HG03060 (cell line): ENCODE data around the gene MAST3.

Source experiments
- ATAC-seq: cut with Tn5 transposase; IDR thresholded peaks from one replicate; pipeline ENCODE4 v1.9.1; 2021; ENCODE audit warnings: low read depth, moderate number of reproducible peaks; ENCODE audit not compliant: unreplicated experiment

Gene MAST3

DNA sequence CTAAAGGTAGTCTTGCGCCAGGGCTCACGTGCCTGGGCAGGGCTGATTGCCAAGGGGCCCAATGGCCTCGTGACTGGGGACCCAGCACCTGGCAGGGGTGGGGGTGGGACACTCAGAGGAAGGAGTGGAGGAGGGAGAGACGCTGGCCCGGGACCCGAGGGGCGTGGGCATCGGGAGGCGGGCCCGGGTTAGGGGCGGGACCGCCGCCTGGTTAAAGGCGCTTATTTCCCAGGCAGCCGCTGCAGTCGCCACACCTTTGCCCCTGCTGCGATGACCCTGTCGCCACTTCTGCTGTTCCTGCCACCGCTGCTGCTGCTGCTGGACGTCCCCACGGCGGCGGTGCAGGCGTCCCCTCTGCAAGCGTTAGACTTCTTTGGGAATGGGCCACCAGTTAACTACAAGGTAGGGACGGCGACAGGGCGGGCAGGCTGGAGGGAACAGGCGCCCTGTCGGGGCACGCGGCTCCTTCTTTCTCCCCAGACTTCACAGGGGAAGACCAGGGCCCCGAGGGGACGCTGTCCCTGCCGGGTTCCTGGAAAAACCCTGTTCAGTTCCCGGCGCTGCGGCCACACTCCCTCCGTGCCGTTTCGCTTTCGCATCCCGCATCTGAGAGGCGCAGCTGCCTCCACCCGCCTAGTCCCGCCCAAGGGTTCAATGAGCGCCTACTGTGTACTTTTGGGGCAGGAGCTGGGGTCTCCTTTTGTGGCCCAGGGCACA is 76.2 kb downstream of the MAST3 start, which contains the start of gene IFI30:
TSS of gene IFI30 (plus strand) at position 242 of the 717 bp plus-strand sequence. CDS start at position 271, 29 bp downstream.
- ATAC-seq, result peak; percentile 29

DNA sequence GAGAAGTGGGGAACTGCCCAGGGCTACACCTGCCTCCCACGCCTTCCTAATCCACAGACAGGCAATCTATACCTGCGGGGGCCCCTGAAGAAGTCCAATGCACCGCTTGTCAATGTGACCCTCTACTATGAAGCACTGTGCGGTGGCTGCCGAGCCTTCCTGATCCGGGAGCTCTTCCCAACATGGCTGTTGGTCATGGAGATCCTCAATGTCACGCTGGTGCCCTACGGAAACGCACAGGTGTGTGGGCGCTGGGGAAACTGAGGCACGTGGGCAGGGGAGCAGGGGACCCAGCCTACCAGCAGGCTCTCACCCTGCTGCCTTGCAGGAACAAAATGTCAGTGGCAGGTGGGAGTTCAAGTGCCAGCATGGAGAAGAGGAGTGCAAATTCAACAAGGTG is 77.4 kb downstream of the MAST3 start:
- ATAC-seq, result no peak

DNA sequence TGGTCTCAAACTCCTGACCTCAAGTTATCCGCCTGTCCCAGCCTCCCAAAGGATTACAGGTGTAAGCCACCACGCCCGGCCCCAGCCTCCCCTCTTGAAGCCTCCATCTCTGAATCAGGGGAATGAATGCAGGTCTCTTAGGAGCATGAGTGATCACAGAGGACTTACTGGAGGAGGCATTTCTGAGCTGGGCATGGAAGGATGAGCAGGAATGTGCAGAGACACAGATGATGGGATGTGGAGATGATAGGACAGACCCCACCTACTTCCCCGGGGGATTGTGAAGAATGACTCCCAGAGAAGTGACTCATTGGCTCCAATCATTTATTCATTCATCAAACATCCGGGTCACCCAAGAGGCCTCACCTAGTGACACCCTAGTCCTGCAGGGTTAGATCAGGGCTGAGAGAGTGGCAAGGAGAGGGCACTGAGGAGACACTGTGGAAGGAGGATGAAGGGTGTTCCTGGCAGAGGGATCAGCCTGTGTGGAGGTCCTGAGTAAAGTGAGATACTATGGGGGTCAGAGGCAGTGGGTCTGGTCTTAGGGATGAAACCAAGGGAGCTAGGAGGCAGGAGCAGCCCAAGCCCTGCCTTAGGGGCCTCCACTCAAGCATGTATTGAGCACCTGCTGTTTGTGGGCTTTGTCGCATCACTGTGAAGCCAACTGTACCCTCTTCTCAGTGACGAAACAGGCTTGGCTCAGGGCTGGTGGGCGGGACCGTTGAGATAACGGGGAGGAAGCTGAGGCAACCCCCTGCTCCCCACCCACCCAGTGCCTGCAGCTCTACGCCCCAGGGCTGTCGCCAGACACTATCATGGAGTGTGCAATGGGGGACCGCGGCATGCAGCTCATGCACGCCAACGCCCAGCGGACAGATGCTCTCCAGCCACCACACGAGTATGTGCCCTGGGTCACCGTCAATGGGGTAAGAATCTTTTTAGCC is 79.1 kb downstream of the MAST3 start:
- no peak for ATAC-seq

DNA sequence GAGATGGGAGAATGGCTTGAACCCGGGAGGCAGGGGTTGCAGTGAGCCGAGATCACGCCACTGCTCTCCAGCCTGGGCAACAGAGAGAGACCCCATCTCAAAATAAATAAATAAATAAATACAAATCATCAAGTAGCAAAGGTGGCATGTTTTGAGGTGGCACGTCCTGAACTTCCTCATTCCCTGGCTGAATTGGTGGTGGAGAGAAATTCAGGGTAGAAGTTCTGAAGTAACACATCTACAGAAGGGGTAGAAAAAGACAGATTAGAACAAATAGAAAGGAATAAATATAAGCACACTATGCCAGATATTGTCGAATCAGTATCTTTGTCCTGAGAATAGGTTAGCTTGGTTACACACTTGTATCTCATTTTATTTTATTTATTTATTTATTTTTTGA is 82.4 kb downstream of the MAST3 start:
- no peak for ATAC-seq

DNA sequence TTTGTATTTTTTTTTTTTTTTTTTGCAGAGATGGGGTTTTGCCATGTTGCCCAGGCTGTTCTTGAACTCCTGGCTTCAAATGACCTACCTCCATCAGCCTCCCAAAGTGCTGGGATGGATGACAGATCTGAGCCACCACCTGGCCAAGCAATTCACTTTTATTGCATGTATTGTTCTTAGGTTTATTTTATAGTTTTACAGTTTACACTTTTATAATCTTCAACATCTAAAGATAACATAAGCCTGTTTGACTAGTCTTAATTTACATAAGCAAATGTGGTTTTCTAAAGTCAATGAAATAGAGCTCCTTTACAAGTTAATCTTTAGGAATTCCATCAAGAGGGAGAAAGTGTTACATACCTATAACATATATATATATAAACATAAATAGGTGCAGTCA is 86.0 kb downstream of the MAST3 start:
- ATAC-seq, result no peak

DNA sequence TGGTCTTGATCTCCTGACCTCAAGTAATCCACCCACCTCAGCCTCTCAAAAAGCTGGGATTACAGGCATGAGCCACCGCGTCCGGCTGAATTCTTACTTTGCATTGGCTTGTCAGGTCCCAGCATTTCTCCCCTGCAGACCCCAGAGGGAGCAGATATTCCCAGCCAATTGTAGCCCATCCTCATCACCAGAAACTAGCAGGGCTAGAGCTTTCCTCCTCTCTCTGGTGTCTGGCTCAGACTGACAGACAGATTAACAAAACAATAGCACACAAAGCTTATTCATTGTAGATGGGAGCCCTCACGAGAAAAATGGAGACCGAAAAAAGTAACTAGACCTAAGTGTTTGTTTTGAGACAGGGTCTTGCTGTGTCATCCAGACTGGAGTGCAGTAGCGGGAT is 88.0 kb downstream of the MAST3 start:
- no peak for ATAC-seq

DNA sequence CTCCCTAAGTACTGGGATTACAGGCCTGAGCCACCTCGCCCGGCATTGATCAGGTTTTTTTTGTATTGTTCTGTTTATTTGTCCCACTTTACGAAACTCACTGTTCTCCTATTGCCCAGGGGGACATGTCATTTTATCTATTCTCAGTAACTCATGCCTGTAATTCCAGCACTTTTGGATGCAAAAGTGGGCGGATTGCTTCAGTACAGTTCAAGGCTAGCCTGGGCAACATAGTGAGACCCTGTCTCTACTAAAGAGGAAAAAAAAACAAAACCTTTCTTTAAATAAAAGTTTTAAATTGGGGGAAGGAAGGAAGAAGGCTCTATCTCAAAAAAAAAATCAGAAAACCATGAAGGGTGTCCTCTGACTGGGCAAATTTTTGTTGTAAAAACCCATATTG is 92.7 kb downstream of the MAST3 start:
- no peak for ATAC-seq

DNA sequence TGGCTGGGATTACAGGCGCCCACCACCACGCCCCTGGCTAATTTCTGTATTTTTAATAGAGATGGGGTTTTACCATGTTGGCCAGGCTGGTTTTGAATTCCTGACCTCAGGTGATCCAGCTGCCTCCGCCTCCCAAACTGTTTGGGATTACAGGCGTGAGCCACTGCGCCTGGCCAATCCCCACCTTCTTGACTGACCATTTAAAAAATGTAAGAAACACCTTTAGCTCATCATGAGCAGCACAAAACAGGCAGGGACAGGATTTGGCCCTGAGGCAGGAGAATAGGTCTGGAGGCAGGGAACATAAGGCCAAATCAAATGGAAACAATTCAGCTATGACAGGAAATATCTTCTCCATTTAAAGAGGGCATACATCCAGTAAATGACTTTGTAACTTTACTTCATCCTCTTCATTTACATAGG is 94.1 kb downstream of the MAST3 start:
- ATAC-seq, result no peak

DNA sequence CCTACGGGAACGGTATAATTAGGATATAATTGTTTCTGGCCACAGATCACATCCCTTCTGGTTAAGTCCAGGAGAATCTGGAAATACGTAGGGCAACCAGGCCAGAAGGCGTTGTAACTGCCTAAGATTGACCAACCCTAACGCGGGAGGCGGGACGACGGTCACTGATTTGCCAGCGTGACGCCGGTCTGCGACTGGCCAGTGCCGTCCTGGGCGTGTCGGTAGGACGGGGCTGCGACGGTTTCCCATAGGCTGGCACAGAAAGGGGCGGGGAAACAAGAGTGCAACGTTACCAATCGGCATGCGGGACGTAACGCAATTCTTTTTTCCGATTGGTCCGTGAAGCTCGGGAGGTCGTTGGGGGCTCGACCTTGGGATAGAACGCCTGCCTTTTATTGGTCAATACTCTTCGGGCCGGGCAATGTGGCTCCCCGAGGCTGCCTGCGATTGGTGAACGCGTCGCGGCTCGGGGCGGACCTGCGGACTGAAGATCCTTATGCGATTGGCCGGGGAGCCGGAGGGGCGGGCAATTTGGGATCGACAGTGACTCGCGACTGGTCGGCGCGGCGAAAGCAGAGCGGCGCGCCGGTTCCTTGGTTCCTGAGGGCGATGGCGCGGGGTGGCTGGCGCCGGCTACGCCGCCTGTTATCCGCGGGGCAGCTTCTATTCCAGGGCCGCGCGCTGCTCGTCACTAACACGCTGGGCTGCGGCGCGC is 95.3 kb downstream of the MAST3 start, which contains the start of gene MPV17L2:
TSS of gene MPV17L2 (plus strand) at position 546 of the 715 bp plus-strand sequence. CDS start at position 610, 64 bp downstream.
- peak; percentile 72 for ATAC-seq

DNA sequence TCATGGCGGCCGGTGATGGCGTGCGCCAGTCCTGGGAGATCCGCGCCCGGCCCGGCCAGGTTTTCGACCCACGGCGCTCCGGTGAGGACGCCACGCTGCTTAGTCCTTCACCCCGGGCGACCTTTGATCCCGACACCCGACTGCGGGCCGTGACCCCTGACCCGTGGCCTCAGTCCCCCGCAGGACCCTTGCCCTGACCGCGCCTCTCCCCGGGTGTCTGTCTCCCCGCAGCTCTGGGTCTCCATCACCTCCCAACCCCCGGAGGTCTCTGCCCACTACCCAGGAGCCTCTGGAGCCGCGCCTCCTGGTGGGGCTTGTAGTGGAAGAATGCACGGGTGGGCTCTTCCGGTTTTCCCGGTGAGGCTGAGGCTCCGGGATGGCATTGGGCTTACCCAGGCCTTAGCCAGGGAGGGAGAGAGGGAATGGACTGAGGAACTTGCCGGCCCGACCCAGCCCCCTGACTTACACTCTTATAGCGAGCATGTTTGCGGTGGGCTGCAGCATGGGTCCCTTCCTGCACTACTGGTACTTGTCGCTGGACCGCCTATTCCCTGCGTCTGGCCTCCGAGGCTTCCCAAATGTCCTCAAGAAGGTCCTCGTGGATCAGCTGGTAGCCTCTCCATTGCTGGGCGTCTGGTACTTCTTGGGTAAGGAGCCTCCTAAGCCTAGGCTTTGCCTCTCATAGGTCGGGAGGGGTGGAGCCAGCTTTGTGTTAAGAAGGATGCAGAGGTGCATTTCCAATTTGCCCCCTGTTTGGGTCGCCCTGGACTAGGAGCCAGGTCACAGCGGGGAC is 96.0 kb downstream of the MAST3 start:
- ATAC-seq, result no peak

DNA sequence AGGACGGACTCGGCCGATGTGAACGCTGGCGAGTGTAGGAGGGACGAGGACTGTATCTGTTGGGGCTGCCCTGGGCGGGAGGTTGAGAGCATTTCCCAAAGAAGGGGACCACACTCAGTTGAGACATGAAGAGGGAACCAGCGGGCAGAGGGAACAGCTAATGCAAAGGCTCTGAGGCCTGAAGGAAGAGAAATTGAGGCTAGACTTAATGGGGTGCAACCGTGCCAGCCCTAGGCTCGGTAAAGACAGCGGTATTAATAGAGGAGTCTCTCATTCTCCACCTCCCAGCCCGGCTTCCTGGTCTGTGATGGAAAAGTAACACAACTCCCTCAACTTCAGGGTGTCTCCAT is 96.6 kb downstream of the MAST3 start:
- ATAC-seq, result no peak

DNA sequence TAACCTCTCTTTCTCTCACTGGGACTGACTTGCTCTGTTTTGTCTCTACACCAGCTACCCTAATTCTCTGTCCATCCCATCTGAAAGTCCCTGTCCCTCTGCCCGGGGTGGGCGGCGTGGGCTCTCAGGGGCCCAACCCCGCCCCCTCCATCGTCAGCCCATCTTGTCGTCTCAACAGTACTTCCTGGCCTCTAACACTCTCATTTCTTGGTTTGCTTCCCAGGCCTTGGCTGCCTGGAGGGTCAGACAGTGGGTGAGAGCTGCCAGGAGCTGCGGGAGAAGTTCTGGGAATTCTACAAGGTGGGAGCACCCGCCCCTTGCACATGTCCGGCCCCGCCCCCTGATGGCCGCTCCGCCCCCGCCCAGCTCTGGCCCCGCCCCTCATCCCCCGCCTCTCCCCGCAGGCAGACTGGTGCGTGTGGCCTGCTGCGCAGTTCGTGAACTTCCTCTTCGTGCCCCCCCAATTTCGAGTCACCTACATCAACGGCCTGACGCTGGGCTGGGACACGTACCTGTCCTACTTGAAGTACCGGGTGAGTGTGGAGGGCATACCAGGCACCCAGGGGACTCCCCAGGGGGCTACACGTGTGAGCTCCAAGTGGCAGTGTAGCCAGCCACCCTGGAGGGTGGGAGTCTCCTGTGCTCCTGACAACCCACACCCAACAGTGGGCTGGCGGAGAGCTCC is 97.1 kb downstream of the MAST3 start:
- no peak for ATAC-seq

DNA sequence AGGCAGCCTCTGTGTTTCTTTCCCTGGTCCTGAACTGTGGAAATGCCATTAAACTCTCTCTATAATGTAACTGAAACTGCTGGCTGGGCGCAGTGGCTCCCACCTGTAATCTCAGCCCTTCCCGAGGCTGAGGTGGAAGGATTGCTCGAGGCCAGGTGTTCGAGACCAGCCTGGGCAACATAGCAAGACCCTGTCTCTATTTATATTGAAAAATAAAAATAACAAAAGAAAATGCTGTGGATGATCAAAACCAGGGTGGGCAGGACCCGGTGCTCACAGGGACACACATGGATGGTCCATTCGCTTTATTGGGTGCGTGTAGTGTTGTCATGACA is 98.9 kb downstream of the MAST3 start:
- ATAC-seq, result no peak

DNA sequence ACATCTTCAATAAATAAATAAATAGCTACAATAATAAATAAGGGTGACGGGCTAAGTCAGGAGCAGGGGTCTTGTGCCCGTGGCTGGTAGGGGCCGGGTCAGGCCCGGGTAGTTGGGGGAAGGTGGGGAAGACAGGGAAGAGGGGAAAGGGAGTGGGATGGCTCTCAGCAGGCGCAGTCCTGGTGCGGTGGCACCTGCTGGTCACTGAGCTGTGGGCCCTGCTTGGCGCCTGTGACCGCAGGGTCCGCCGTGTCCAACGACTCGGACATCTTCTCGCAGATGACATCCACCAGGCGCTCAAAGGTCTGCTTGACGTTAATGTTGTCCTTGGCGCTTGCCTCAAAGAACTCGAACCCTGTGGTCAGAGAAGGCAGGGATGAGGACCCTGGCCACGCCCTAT is 99.7 kb downstream of the MAST3 start:
- no peak for ATAC-seq

DNA sequence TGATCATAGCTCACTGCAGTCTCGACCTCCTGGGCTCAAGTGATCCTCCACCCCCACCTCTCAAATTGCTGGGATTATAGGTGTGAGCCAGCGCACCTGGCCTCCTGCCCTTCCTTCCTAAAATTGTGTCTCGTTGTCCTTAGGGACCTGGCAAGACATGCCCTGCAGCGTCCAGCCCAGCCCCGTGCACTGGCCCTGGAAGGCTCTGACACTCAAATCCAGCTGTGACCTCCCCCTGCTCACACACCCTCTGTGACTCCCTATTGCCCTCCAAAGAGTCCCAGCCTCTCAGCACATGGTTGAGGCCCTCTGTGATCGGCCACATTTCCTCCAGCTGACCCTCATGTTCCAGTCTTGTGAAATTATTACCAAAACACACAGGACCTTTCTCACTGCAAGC is 100.4 kb downstream of the MAST3 start:
- ATAC-seq, result no peak

DNA sequence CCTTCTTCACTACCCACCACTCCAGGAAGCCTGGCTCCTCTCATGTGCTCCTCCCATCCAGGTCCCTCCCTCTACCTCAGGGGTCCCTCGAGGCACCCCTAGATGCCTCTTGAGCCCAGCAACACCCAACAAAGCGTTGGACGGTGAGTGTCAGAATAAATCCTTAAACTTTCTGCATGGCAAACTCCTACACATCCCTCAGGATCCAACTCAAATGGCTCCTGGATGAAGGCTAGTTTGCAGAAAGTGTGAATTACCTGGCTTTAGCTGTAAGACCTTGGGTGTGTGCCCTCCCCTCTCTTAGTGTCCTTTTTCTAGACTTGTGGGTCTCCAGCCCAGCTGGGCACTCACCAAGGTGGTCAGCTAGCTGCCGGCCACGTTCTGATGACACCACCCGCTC is 100.8 kb downstream of the MAST3 start:
- ATAC-seq, result no peak
